ENCODE data around the gene OPRL1. TPM values are rescaled to one million over a fixed set of nuclear protein-coding genes. Genes with fewer than 3 reads are reported as not detected.
A peak's percentile ranks its signal among the peaks of the same experiment; 100 is the strongest.

OPRL1 gene
- total and polyA plus RNA-seq, 2 of the 8 experiments (the other 6 are each of a cell fraction or from before 2014, with no cell fraction given), result 0.63 to 0.98 TPM

- H3K9me3 ChIP-seq (ENCODE audit: insufficient read depth in 2 of 2, low read depth in 1 of 2, low read length in 1 of 2), result no peaks in the 10 kb centered on the region
- H3K23me2 ChIP-seq (ENCODE audit: low read depth, low read length), result peaks cover 2% of the 10 kb centered on the region; the same call in 1 of the 2 replicates
- H3K23ac ChIP-seq (ENCODE audit: insufficient read length), result no peak overlapping the region
- H3K36me3 ChIP-seq (ENCODE audit: control insufficient read depth in 2 of 4, insufficient read depth in 4 of 4, low read length in 3 of 4), result no peaks in the 10 kb centered on the region
- H2AFZ ChIP-seq (ENCODE audit: low read length), result no peak overlapping the region; the same call in 1 of the 2 replicates
- peak overlapping the region; percentile 37 to 71 (median 52) for H3K4me3 ChIP-seq (ENCODE audit: extremely low read depth in 1 of 4, insufficient read depth in 2 of 4, low read depth in 3 of 4, low read length in 4 of 4)
- WGBS, 2 experiments (ENCODE audit: extremely low coverage in 1 of 2, insufficient coverage in 1 of 2, insufficient read length in 1 of 2, insufficient replicate concordance in 2 of 2, low coverage in 1 of 2, low lambda C conversion rate in 2 of 2, missing lambda C conversion rate in 1 of 2), result 36% methylated on average over 24 of the region's 30 CpGs; no CpG with 5 or more reads in 1 of the 2 experiments
- no peak overlapping the region for H2AK5ac ChIP-seq (ENCODE audit: low read depth, low read length)
- no peak overlapping the region for H3K18ac ChIP-seq (ENCODE audit: extremely low read depth, low read length)
- H2BK120ac ChIP-seq (replicated peaks; ENCODE audit: low read depth, low read length), result no peak overlapping the region
- no peak overlapping the region for H4K8ac ChIP-seq (ENCODE audit: extremely low read depth, insufficient read depth, low read length)
- no peak overlapping the region for H2BK12ac ChIP-seq (ENCODE audit: low read depth, low read length)
- H3K4me2 ChIP-seq (ENCODE audit: insufficient read depth in 1 of 2, low read depth in 2 of 2, low read length in 2 of 2), result peak overlapping the region; percentile 48 to 97
- DNase-seq (ENCODE audit: low read depth in 1 of 2, low spot score in 2 of 2) (peak in 1 of 2 experiments; percentile 72), FAIRE-seq (no peak)
- H3K79me2 ChIP-seq (ENCODE audit: control insufficient read depth in 1 of 2, insufficient read depth in 2 of 2, low read length in 2 of 2), result no peaks in the 10 kb centered on the region
- no peak overlapping the region for H4K5ac ChIP-seq (ENCODE audit: insufficient read length, low read depth, low read length)
- no peak overlapping the region for H3K14ac ChIP-seq (ENCODE audit: insufficient read length)
- H4K91ac ChIP-seq (replicated peaks; ENCODE audit: insufficient read length, low read length), result no peak overlapping the region
- no peak overlapping the region for H3K56ac ChIP-seq (replicated peaks; ENCODE audit: insufficient read length, low read depth, low read length)
- H3K27me3 ChIP-seq (replicated peaks in 1 of 4; ENCODE audit: control insufficient read depth in 3 of 4, extremely low read depth in 1 of 4, insufficient read depth in 3 of 4, low read length in 3 of 4), result peaks cover 2 to 26% (median 21%) of the 10 kb centered on the region in 4 experiments
- POLR2A ChIA-PET (ENCODE audit: partially characterized antibody), result no interaction called here
- TF ChIP-seq POLR2A (IDR thresholded peaks at IDR 0.05; ENCODE audit: control extremely low read depth in 1 of 2, low read depth in 2 of 2, low read length in 2 of 2) (no peak), YY1 (IDR thresholded peaks at IDR 0.05; ENCODE audit: low read depth, low read length) (no peak), SIX5 (IDR thresholded peaks at IDR 0.05; ENCODE audit: low read depth, low read length) (no peak), TCF12 (IDR thresholded peaks at IDR 0.05; ENCODE audit: low read depth, low read length) (no peak), CBX5 (IDR thresholded peaks at IDR 0.05; ENCODE audit: low read depth, low read length) (no peak), TEAD4 (IDR thresholded peaks at IDR 0.05; ENCODE audit: low read depth, low read length) (no peak), SP1 (IDR thresholded peaks at IDR 0.05; ENCODE audit: low read depth, low read length) (no peak), FOSL1 (IDR thresholded peaks at IDR 0.05; ENCODE audit: insufficient read depth, low read depth, low read length) (no peak), KDM1A (IDR thresholded peaks at IDR 0.05; ENCODE audit: borderline replicate concordance, low read length) (peak; percentile 92)
- TF ChIP-seq, protein P1, sequence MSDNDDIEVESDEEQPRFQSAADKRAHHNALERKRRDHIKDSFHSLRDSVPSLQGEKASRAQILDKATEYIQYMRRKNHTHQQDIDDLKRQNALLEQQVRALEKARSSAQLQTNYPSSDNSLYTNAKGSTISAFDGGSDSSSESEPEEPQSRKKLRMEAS (IDR thresholded peaks at IDR 0.05), result peak; percentile 66
- TF ChIP-seq, protein P2, sequence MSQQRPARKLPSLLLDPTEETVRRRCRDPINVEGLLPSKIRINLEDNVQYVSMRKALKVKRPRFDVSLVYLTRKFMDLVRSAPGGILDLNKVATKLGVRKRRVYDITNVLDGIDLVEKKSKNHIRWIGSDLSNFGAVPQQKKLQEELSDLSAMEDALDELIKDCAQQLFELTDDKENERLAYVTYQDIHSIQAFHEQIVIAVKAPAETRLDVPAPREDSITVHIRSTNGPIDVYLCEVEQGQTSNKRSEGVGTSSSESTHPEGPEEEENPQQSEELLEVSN (IDR thresholded peaks at IDR 0.05), result peak; percentile 49; the same call in 1 of the 2 replicates
- H4K20me1 ChIP-seq (replicated peaks in 1 of 2; ENCODE audit: control insufficient read depth in 1 of 2, insufficient read depth in 2 of 2, low read length in 2 of 2), result peaks cover under 1 to 3% of the 10 kb centered on the region in 2 experiments
- no peak overlapping the region; the same call in 1 of the 2 replicates for H2BK15ac ChIP-seq (ENCODE audit: low read length)
- H3K9ac ChIP-seq (replicated peaks in 1 of 4; ENCODE audit: extremely low read depth in 1 of 4, low read depth in 3 of 4, low read length in 3 of 4), result no peak overlapping the region
- H3K27ac ChIP-seq (ENCODE audit: low read depth, low read length), result no peak overlapping the region
- H3K79me1 ChIP-seq (ENCODE audit: low read depth, low read length), result no peaks in the 10 kb centered on the region; the same call in 1 of the 2 replicates
- H2BK5ac ChIP-seq (ENCODE audit: low read depth, low read length), result no peak overlapping the region
- H3K4ac ChIP-seq (replicated peaks; ENCODE audit: insufficient read length, low read depth, low read length), result peak overlapping the region; percentile 7
- CTCF ChIA-PET (ENCODE audit: partially characterized antibody), result interaction anchor here (0.6 to 5.0 kb wide), 17 partner anchors 9 to 132 kb away, joined by 3 to 41 read pairs (median 5); partner anchors contain the start of genes LKAAEAR1 and PRPF6
- H3K4me1 ChIP-seq (replicated peaks in 1 of 4; ENCODE audit: control insufficient read depth in 3 of 4, insufficient read depth in 4 of 4, low read length in 3 of 4), result peaks cover 0 to 8% (median 3%) of the 10 kb centered on the region in 4 experiments; a peak in 3 of 7 replicates
- no peak overlapping the region for H2BK20ac ChIP-seq (ENCODE audit: low read length)
Measured at GRCh38 chr20:64102647-64103354, 22.9 kb downstream of the OPRL1 start.
